GM12873 (cell line): ENCODE results near the gene ZDHHC21.

Experiments used
- TF ChIP-seq, protein P1 (sequence below): IDR thresholded peaks from 2 replicates; pipeline ENCODE4 v1.5.1; 2012; ENCODE audit warnings: low read depth, mild to moderate bottlenecking, moderate library complexity, low read length, control low read depth; ENCODE audit not compliant: insufficient read depth; ENCODE audit errors: missing control alignments

The ZDHHC21 gene

DNA sequence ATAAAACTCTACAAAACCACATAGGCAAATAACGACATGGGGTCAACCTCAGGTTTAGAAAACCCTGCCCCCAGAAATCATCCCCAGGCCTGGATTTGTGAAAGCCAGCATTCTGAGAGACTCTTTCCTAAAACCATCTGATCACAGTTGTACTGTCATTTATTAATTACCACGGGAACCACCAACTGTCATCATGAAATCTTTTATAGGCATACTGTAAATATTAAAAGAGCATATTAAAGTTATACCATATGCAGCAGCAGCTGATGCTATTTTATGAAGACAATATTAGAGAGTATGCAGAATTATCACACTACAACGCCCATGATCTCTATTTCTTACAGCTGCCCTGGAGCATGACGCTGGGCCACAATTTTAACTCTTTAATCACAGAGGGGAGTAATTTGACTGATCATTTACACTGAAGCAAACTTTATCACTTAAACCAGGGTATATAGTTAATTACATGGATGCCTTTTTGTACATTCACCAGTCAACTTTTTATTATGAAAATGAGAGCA, 9.0 kb upstream of the ZDHHC21 start:
- TF ChIP-seq, protein P1, sequence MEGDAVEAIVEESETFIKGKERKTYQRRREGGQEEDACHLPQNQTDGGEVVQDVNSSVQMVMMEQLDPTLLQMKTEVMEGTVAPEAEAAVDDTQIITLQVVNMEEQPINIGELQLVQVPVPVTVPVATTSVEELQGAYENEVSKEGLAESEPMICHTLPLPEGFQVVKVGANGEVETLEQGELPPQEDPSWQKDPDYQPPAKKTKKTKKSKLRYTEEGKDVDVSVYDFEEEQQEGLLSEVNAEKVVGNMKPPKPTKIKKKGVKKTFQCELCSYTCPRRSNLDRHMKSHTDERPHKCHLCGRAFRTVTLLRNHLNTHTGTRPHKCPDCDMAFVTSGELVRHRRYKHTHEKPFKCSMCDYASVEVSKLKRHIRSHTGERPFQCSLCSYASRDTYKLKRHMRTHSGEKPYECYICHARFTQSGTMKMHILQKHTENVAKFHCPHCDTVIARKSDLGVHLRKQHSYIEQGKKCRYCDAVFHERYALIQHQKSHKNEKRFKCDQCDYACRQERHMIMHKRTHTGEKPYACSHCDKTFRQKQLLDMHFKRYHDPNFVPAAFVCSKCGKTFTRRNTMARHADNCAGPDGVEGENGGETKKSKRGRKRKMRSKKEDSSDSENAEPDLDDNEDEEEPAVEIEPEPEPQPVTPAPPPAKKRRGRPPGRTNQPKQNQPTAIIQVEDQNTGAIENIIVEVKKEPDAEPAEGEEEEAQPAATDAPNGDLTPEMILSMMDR, result no peak

DNA sequence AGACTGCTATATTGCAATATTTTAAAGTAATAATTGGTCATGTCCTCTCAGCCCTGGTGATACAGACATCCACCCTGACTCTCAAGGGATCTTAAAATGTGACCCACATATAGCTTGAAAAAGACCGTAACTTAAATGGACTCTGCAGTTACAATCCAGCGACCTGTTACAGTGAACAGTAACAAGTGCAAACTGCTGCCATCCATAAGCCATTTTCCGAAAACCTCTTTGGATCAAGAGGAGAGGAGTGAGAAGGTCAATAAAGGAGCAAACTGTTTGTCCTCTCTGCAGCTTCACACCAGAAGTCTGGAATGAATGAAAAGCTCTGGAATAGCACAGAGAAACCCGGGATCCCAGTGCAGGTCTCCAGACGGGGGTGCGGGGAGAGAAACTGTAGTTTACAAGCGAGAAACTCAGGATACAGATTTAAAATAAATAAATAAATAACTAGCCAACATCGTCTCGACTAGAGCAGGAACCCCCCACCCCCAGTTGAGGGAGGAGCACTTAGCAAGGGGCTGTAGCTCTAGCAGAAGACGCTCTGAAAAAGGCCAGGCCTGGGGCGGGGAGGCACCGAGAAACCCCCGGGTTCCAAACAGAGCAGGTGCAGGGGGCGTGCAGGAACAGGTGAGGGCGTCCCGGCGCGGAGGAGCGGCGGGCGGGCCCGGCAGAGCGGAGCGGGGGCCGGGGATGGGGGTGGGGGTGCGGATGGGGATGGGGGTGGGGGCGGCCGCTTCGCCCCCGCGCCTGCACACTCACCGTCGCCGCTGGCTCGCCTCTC, 572 bp downstream of the ZDHHC21 start:
- TF ChIP-seq, protein P1, result no peak

DNA sequence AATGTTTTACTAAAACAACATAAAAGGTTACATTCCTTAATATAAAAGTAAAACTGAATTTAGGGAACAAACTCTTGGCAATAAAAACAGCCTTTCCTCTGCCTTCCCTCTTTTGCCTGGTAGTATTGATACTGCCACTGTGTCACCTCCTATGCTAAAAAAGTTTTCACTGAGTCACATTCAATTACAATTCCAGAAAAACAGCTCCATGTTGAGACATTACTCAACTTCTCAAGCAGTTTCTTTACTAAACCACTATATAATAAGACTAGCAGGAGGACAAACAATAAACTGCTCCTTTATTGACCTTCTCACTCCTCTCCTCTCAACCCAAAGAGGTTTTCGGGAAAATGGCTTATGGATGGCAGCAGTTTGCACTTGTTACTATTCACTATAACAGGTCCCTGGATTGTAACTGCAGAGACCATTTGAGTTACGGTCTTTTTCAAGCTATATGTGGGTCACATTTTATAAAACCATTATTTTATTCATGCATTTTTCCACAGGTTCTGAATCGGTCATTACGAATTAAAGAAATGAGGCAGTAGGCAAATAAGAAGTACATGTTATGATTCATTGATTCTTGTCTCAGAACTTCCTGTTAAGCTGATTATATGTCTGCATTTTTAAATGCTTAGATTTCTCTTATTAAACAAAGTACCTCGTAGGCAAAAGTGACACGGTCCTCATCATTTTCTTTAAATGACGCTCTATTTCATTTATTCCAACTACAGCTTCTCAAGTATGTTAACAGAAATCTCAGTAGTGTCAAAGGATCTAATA, 2.1 kb downstream of the ZDHHC21 start:
- TF ChIP-seq, protein P1, result no peak

DNA sequence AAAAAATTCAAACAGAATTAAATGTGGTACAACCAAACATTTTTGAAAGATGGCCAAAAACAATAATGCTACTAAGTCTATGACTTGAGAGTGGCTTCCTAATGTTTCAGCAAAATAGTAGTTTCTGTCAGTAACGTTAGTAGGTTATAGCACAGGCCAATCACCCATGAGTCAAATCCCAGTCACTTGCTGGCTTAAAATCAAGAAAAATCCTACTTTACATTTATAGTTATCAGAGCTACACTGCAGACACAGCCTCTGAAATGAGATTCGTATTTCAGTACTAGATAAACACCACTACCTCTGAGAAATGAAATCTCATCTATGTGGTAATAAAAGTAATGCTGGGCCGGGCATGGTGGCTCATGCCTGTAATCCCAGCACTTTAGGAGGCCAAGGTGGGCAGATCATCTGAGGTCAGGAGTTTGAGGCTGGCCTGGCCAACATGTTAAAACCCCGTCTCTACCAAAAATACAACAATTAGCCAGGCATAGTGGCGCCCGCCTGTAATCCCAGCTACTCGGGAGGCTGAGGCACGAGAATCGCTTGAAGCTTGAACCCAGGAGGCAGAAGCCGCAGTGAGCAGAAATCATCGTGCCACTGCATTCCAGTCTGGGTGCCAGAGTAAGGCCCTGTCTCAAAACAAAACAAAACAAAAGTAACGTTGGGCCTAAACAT, 6.1 kb downstream of the ZDHHC21 start:
- TF ChIP-seq, protein P1, result no peak

DNA sequence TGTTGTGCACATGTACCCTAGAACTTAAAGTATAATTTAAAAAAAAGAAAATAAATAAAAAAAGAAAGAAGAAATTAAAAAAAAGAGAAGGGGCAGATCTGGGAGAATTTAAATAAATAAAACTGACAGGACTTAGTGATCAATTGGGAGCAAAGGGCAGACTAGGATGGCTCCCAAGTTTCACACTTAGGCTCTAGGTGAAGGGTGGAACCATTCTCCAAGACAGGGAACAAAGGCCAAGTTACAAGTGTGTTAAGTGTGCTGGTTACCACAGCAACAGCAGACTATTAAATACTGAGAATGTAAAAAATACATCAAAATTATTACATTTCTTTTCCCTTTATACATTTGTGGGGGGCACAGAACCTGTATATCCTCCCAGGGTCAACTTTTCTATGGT, 7.1 kb downstream of the ZDHHC21 start:
- TF ChIP-seq, protein P1, result no peak

DNA sequence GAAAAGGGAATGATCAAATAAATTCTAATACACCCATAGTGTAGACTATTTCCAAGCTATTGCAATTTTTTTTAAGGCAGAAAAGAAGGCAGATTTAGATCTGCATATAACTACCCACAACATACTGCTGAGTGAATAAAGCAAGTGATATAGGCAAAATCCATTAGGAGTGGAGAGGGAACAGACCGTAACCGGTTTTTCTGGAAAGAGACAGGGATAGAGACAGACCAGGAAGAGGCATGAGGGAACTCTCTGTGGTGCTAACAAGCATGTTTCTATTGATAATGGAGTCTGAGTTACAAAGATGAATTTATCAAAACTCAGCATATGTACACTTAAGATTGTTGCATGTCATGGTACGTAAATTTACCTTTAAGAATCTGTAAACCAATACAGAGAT, 14.5 kb downstream of the ZDHHC21 start:
- TF ChIP-seq, protein P1, result no peak

DNA sequence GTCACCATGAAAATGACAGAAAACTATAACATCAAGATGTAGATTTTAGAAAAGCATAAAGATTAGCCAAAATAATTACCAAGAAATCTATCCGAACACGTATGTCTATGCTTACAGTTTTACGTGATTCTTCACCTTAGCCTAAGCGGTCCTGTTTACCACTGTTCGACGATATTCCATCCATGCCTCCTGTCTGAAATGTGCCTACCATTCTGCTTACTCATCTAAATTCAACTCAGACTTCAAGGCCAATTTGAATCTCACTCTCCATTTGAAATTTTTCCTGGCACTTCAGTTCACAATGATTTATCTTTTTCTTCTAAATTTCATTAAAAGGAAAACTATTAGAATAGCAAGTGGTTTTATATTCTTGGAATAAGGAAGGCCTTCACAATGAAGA, 15.4 kb downstream of the ZDHHC21 start:
- TF ChIP-seq, protein P1, result no peak
